ENCODE results near the gene RPA1. TPM values are rescaled to one million over a fixed set of nuclear protein-coding genes. Genes with fewer than 3 reads are reported as not detected.

RPA1 gene
- total RNA-seq, 1 experiment from 2014 or later: 211 TPM

DNA sequence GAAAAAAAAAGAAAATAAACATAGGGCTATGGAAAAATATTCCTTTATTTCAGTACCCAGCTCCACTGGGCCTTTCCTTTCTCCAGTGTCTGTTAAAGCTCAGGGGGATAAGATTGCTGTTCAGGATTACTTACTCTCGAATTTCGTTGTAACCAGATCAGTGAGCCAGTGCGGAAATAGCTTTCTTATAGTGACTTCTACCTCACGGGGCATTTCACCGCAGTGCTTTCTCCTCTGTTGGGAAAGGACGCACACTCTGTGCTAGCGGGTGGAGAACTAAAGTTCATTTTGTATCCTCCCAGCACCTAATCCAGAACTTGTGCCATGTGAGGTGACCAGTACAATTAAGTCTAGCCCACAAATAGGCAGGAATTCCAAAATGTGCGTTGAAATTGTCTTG is 38.3 kb downstream of the RPA1 start:
- Histone ChIP-seq H3K36me3 (ENCODE audit: insufficient read depth, low read length, poor library complexity, severe bottlenecking) (peaks cover 9% of the 10 kb centered on the region), H3K4me1 (ENCODE audit: insufficient read depth, low read length, poor library complexity, severe bottlenecking) (no peaks in the 10 kb centered on the region), H3K27ac (ENCODE audit: low read depth, low read length, poor library complexity, severe bottlenecking) (no peak overlapping the region), H3K9me3 (ENCODE audit: low read depth, low read length, poor library complexity, severe bottlenecking) (no peaks in the 10 kb centered on the region), H3K4me3 (ENCODE audit: low read depth, low read length, poor library complexity, severe bottlenecking) (no peak overlapping the region), H3K27me3 (replicated peaks; ENCODE audit: insufficient read depth, low read depth, low read length, poor library complexity) (no peaks in the 10 kb centered on the region)
- TF ChIP-seq CTCF (conservative IDR thresholded peaks at IDR 0.05; ENCODE audit: low read depth, low read length): no peak
- TF ChIP-seq EZH2 (IDR thresholded peaks at IDR 0.05; ENCODE audit: borderline replicate concordance, low read depth, low read length, poor library complexity, severe bottlenecking): no peak
- ChIA-PET CTCF (no interaction called here), POLR2A (ENCODE audit: low non-redundant PET) (no interaction called here)
- intact Hi-C loops (cut with micrococcal nuclease; ENCODE audit: unreplicated experiment): loop anchor here (10.0 kb wide), 1 partner anchor 153 kb away; the partner anchor contains the start of gene TLCD2
- BruUV-seq (replicated peaks): no TSS peak
- no peak for DNase-seq (ENCODE audit: low spot score)

DNA sequence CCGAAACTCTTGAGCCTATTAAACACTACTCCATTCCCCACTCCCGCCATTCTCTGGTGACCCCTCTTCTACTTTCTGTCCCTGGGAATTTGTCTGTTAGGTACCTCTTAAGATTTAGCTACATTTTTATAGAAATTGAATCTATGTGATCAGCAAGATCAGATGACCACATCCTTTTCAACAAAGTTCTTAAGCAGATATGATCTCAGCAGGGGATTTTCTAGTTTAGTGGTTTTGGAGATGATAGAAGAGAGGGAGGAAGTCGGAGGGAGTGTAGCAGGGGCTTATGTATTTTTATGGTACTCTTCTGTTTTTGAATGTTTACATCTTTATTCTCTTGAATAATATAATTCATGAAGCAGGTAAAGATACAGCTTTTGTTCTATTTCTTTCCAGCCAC is 40.8 kb downstream of the RPA1 start:
- ChIA-PET POLR2A (ENCODE audit: low non-redundant PET) (no interaction called here), CTCF (no interaction called here)
- no peaks in the 10 kb centered on the region for H3K27me3 ChIP-seq (replicated peaks; ENCODE audit: insufficient read depth, low read depth, low read length, poor library complexity)
- H3K36me3 ChIP-seq (ENCODE audit: insufficient read depth, low read length, poor library complexity, severe bottlenecking): peaks cover 29% of the 10 kb centered on the region
- intact Hi-C loops (cut with micrococcal nuclease; ENCODE audit: unreplicated experiment): no loop called here
- TF ChIP-seq CTCF (conservative IDR thresholded peaks at IDR 0.05; ENCODE audit: low read depth, low read length): no peak
- no peak for TF ChIP-seq EZH2 (IDR thresholded peaks at IDR 0.05; ENCODE audit: borderline replicate concordance, low read depth, low read length, poor library complexity, severe bottlenecking)
- no peak overlapping the region for H3K27ac ChIP-seq (ENCODE audit: low read depth, low read length, poor library complexity, severe bottlenecking)
- no TSS peak for BruUV-seq (replicated peaks)
- no peak overlapping the region for H3K4me3 ChIP-seq (ENCODE audit: low read depth, low read length, poor library complexity, severe bottlenecking)
- no peak for DNase-seq (ENCODE audit: low spot score)
- no peaks in the 10 kb centered on the region for H3K4me1 ChIP-seq (ENCODE audit: insufficient read depth, low read length, poor library complexity, severe bottlenecking)
- H3K9me3 ChIP-seq (ENCODE audit: low read depth, low read length, poor library complexity, severe bottlenecking): no peaks in the 10 kb centered on the region

DNA sequence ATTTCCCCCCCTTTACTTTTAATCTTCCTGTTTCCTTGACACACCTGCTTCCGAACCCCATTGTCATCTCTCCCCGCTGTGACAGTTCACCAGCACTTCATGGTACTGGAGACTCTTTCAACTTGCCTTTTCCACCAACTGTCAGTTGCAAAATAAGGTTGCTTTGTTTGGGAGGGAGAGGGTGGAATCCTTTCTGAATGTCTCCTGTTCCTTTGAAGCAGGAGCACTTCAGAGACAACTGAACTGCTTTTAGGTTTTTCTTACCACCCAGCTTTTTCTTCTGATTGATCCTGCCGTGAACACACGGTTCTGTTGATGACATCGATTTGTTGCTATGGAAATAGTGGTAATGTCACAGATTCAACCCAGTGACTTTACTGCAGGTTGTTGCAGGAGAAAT is 42.0 kb downstream of the RPA1 start:
- no peaks in the 10 kb centered on the region for H3K9me3 ChIP-seq (ENCODE audit: low read depth, low read length, poor library complexity, severe bottlenecking)
- H3K4me3 ChIP-seq (ENCODE audit: low read depth, low read length, poor library complexity, severe bottlenecking): no peak overlapping the region
- no peak for DNase-seq (ENCODE audit: low spot score)
- BruUV-seq (replicated peaks): no TSS peak
- intact Hi-C loops (cut with micrococcal nuclease; ENCODE audit: unreplicated experiment): no loop called here
- CTCF ChIA-PET: no interaction called here
- peaks cover 41% of the 10 kb centered on the region for H3K36me3 ChIP-seq (ENCODE audit: insufficient read depth, low read length, poor library complexity, severe bottlenecking)
- POLR2A ChIA-PET (ENCODE audit: low non-redundant PET): no interaction called here
- no peaks in the 10 kb centered on the region for H3K27me3 ChIP-seq (replicated peaks; ENCODE audit: insufficient read depth, low read depth, low read length, poor library complexity)
- H3K27ac ChIP-seq (ENCODE audit: low read depth, low read length, poor library complexity, severe bottlenecking): no peak overlapping the region
- TF ChIP-seq CTCF (conservative IDR thresholded peaks at IDR 0.05; ENCODE audit: low read depth, low read length) (no peak), EZH2 (IDR thresholded peaks at IDR 0.05; ENCODE audit: borderline replicate concordance, low read depth, low read length, poor library complexity, severe bottlenecking) (no peak)
- H3K4me1 ChIP-seq (ENCODE audit: insufficient read depth, low read length, poor library complexity, severe bottlenecking): no peaks in the 10 kb centered on the region
